NCI-H1417 (cell line): ENCODE measurements around the gene SCN8A.

Source experiments
- DNase-seq, 3 experiments: peaks; one replicate each; lab custom pipeline; 2025; lab: John Stamatoyannopoulos, UW

Gene SCN8A

GRCh38 chr12:51833448-51834227 lies 242.6 kb downstream of the SCN8A start:
- DNase-seq: no peak

DNA sequence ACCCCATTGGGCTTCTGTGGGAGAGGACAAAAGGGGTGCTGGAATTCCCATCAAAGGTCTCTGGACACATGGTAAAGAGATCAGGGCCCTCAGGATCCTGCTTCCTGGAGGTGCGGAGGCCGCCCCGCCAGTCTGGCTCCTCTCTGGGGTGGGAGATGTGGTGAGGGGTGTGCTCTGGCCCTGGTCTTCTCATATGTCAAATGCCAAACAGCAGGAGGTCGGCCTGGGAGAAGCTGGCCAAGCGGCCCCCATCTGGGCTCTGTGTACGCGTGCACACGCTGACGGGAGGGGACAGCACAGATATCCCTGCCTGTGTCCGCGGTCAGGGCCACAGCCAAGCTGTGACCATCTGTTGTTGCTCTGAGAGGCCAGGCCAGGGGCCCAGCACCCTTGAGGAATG lies 243.4 kb downstream of the SCN8A start:
- no peak for DNase-seq

DNA sequence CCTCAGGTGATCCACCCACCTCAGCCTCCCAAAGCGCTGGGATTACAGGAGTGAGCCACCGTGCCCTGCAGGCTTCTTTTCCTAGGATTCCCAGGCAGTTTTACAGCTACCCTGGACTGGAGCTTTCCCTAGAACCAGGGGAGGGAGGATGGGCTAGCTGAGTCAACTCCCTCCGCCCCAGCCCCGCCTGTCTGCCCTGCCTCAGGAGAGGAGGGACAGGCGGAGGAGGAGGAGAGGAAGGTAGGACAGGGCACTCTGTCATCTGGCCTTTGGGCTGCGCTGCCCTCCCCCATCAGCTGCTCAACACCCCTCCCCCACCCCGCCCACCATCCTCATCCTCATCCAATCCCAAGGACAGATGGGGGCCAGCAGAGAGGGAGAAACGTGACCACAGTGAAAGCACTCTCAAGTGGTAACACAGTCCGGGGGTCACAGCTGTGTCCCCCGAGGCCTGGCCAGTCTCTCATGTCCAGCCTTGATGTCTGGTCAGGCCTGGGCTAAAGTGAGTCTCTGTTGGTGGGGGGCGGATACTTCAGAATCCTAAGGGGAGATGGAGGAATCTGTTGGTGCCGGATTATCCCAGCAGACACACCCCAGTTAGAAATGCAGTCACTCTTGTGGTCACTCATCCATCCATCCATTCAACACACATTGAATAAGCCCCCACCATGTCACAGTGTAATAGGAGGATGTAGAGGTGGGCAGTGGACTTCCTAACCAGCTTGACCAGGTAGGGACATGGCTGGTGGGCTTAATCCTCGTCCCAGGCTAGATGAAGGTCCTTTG lies 245.2 kb downstream of the SCN8A start:
- no peak for DNase-seq

DNA sequence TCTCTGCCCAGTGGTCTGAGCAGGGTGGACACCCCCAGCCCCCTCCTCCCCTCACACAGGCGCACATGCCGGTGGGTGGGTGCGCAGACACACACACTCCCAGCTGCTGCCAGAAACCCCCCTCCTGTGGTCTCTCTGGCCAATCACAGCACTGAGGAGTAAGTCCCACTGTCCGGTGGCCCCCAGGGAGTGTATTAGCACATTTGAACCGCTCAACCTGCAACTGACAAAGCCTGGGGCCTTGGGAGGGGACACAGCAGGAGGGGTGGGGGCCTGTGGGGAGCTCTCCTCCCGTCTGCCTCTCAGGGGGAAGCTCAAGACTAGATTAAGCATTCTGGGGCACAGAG lies 245.8 kb downstream of the SCN8A start:
- no peak for DNase-seq

- DNase-seq: no peak
Observed at GRCh38 chr12:51837286-51837685, 246.3 kb downstream of the SCN8A start.

DNA sequence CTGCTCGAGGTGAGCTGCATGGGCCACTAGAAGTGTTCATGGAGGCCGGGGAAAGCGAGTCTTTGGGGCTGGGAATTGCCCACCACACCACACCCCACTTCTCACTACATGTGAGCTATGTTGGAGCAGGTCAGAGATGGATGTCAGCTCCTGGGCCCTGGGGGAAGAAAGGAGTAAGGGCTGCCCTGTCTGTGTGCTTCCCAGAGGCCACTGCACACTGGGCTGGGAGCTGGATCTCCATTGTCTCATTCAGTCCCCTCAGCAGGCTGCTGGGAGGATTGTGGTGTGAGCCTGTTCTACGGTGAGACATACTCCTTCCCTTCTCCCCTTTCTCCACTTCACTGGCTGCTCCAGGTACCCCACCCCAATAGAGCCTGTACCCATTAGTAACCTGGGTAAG lies 247.0 kb downstream of the SCN8A start:
- no peak for DNase-seq

- DNase-seq: no peak
Observed at GRCh38 chr12:51838762-51839161, 247.7 kb downstream of the SCN8A start.

- DNase-seq: peak in 1 of 3 experiments; percentile 21
Observed at GRCh38 chr12:51839310-51839947, 248.4 kb downstream of the SCN8A start.

DNA sequence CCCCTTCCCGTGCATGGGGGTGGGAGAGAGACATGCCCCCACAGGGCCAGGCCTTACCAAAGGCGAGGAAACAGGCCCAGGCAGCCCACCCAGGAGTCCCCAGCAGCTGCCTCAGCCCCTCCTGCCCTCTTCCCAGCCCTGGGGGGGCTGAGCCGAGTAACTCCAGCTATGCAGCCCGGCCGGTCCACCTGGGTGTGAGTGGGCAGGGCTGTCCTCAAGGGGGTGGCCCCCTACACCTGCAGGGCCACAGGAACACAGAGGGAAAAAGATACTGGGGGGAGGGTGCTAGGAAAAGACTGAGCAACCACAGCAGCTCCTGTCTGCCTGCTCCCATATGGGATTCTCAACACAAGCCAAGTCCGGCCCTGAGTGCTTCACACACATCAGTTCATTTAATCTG lies 249.9 kb downstream of the SCN8A start:
- DNase-seq: no peak

- no peak for DNase-seq
Observed at GRCh38 chr12:51841727-51842126, 250.7 kb downstream of the SCN8A start.

GRCh38 chr12:51844854-51845253 lies 253.8 kb downstream of the SCN8A start:
- DNase-seq: no peak

GRCh38 chr12:51845482-51845881 lies 254.4 kb downstream of the SCN8A start:
- no peak for DNase-seq

GRCh38 chr12:51846271-51846691 lies 255.2 kb downstream of the SCN8A start:
- no peak for DNase-seq

- peak in 2 of 3 experiments; percentile 71 to 72 for DNase-seq
Observed at GRCh38 chr12:51846911-51847642, 256.0 kb downstream of the SCN8A start.

DNA sequence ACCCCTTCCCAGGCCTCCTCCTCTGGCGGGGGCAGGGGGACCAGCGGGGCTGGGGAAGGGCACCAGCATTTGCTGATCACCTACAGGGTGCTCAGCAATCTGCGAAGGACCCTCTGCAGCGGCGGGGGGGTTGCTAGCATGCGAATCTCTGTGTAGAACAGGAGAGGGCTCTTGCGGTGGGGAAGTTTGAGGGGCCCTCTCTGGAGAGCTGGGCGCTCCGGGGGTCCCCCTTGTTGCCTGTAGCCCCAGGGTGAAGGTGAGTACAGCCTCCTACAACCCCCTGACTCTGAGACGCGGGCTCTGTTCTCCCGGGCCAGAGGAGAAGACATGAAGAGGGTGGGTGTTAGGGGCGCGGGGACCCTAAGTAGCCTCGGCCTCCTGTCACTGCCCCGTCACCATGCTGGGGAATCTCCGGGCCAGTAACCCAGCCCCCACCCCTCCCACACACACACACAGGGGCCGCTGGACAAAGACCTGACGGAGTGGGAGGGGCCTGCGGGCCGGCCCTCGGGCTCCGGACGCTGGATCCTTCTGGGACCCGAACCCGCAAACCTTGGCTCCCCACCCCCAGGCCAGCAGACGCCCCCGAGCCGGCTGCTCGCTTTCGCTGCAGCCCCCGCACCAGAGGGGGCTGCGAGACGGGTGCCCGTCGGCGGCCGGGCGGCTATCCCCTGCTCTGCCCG lies 256.8 kb downstream of the SCN8A start:
- peak in 1 of 3 experiments; percentile 53 for DNase-seq

DNA sequence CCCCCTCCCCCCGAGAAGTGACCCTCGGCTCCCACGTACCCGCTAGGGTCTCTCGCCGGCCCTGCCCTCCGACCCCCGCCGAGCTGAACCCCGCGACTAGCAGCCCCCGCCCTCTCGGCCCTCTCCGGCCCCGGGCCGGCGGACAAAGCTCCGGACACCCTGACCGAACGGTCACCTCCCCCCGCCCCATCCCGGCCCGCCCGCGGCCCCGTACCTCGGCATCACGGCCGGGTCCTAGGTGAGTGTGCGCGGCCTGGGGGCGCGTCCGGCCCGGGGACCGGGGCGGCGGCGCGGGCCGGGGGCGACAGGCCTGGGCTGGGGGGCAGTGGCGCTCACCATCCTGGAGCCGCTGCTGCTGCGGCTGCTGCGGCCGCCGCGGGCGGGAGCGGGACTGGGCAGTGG lies 257.3 kb downstream of the SCN8A start, which contains the start of gene FIGNL2:
TSS of gene FIGNL2 (minus strand) at position 393 of the 402 bp plus-strand sequence. CDS start 26,305 bp downstream, outside the sequence.
- no peak for DNase-seq

DNA sequence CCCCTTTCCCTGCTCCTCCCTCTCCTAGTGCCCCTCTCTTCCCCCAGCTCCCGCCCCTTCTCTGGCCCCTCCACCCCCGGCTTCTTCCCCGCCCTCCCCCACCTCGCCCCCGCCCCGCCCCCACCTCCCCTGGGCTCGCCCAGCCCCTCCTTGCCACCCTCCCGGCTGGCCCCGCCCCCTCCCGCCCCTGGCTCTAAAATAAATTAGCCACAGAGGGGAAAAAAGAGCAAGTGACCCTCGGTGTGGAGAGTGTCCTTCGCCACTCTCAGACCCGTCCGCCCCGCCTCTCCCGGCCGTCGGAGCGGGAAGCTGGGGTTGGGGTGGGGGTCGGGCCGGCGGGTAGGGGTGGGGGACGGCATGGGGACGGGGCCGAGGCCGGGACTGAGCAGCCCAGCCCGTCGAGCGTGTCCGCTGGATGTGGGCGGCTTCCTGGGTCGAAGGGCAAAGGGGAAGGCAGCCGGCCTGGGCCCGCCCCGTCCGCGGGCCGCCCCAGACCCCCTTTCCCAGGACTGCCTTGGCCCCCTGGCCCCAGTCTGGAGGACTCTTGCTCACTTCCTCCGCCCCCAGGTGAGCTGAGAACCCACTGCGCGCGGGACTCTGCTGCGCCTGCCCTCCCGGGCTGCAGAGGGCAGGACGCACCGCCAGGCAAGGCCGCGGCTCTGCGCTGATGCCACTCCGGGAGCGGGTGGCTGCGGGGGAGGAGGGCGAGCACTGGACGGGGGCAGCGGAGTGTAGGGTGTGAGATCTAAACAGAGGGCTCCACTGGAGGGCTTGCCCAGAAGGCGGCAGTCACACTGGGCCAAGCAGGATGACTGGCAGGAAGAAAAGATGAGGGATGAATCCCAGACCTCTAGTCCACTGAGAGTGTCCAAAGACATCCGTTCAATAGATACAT lies 258.1 kb downstream of the SCN8A start:
- DNase-seq: no peak

DNA sequence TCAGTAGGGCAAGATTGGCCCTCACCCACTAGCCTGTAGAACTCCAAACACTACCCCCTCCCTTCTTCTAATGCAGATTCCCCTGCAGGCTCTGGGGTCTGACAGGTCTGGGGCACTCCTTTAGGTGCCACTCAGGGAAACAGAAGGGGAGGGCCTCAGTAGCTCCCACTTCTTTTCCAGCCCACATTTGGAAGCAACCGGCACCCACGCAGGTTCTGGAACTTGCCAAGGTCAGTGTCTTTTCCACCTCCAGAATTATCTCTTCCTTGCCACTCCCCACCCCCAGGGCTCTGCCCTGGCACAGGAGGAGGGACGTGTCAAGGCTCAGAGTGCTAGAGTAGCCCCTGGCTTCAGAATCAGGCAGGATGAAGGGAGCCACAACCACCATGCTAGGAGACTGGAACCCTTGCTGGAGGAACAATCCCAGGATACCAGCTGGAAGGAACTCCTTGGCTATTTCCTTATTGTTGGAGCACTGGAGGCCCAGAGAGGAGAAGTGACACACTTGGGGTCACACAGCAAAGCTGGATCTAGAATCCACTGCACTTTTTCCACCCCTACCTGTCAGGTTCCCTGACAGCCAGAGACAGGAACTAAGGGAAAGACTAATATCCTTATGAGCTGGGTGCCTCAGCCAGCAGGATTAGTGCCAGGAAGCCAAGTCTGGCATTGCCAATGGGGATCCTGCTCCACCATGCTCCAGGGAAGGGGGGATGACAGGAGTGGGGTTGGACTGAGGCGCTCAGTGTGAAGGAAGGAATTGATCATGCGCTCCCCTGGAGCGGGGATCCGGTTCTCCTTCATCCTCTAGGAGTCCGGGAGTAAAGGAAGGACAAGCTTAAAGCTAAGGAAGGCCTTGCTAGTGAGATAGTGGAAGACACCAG lies 259.3 kb downstream of the SCN8A start:
- no peak for DNase-seq

DNA sequence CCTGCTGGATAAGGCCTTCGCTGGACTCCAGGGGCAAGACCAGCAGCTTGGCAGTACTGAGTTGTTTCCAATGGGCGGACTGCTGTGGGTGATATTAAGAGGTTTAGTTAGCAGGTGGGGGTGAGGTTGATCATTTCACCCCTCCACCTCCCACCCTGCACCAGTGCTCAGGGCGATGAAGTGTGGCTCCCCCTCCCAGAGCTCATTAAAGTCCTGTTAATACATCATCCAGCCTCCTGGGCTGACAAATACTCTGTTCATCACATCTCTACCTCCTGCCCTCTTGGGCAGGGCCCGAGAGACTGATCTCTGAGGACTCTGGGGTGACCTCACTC lies 259.9 kb downstream of the SCN8A start:
- no peak for DNase-seq
